ENCODE data around the gene TCTN3. TPM values are rescaled to one million over a fixed set of nuclear protein-coding genes. Genes with fewer than 3 reads are reported as not detected.

Gene TCTN3
- total and polyA plus RNA-seq, 2 of the 4 experiments (the other 2 are of a cell fraction): 26.9 to 35.1 TPM

GRCh38 chr10:95656291-95657164, 37.2 kb downstream of the TCTN3 start, which contains the start of gene ALDH18A1:
TSS of gene ALDH18A1 (minus strand) at chr10:95656711. CDS start at chr10:95653377, 3,334 bp downstream.
- Histone ChIP-seq H2BK5ac (ENCODE audit: low read depth, low read length, poor library complexity, severe bottlenecking) (peak within 1 kb of the TSS; percentile 66), H4K5ac (ENCODE audit: low read depth, low read length) (peak within 1 kb of the TSS; percentile 70; the same call in 1 of the 2 replicates), H4K20me1 (ENCODE audit: insufficient read depth, low read length) (peaks cover 5% of the 10 kb centered on the region), H3K9me3 (ENCODE audit: control insufficient read depth, insufficient read depth, low read length) (peaks cover under 1% of the 10 kb centered on the region; the same call in 1 of the 2 replicates), H3K4ac (ENCODE audit: low read depth, low read length) (peak within 1 kb of the TSS; percentile 79), H4K91ac (ENCODE audit: insufficient read depth, low read depth, low read length) (peak within 1 kb of the TSS; percentile 74), H3K18ac (ENCODE audit: low read depth, low read length) (peak within 1 kb of the TSS; percentile 8), H3K36me3 (ENCODE audit: control insufficient read depth, insufficient read depth, low read length) (peaks cover 11% of the 10 kb centered on the region), H3K4me1 (ENCODE audit: control insufficient read depth, insufficient read depth, low read length) (0 out of 2 replicates have a peak, but pooled peaks cover 2% of the 10 kb centered on the region), H3K56ac (ENCODE audit: extremely low read depth, insufficient read depth, low read length) (peak within 1 kb of the TSS; percentile 60), H3K9me1 (ENCODE audit: insufficient read depth, low read length) (0 out of 2 replicates have a peak, but pooled peaks cover 6% of the 10 kb centered on the region), H2AK5ac (ENCODE audit: low read depth, low read length) (peak within 1 kb of the TSS; percentile 96), H3K14ac (replicated peaks; ENCODE audit: low read depth, low read length) (peak within 1 kb of the TSS; percentile 97), H4K8ac (ENCODE audit: low read depth in 2 of 2, low read length in 2 of 2) (peak within 1 kb of the TSS; percentile 93 to 94), H3K9ac (ENCODE audit: low read depth, low read length) (peak within 1 kb of the TSS; percentile 87), H2AK9ac (replicated peaks; ENCODE audit: low read depth, low read length, poor library complexity) (peak within 1 kb of the TSS; percentile 94), H3K23ac (ENCODE audit: low read depth, low read length) (peak within 1 kb of the TSS; percentile 97), H2AFZ (replicated peaks; ENCODE audit: low read length, poor library complexity) (peak within 1 kb of the TSS; percentile 96), H3K4me2 (ENCODE audit: low read depth, low read length) (peak within 1 kb of the TSS; percentile 91), H2BK15ac (ENCODE audit: low read depth, low read length) (peak within 1 kb of the TSS; percentile 59; the same call in 2 of the 3 replicates), H2BK20ac (ENCODE audit: low read depth, low read length) (0 out of 2 replicates have a peak within 1 kb of the TSS, but pooled peaks have one; percentile 32), H3K4me3 (ENCODE audit: insufficient read depth, low read depth, low read length) (peak within 1 kb of the TSS; percentile 74), H2BK120ac (ENCODE audit: low read depth, low read length) (0 out of 2 replicates have a peak within 1 kb of the TSS, but pooled peaks have one; percentile 33), H3K27ac (ENCODE audit: insufficient read depth, low read length) (peak within 1 kb of the TSS; percentile 68), H3K79me1 (ENCODE audit: low read depth in 1 of 2, low read length in 2 of 2) (peaks cover 10 to 40% of the 10 kb centered on the region in 2 experiments), H3K27me3 (ENCODE audit: control insufficient read depth, insufficient read depth, low read length) (no peaks in the 10 kb centered on the region)
- dilution Hi-C loops (cut with HindIII; ENCODE audit: low sequenced_read_pairs, unreplicated experiment): no loop called here
- no TSS peak for BruUV-seq (replicated peaks)
- DNase-seq (peak; percentile 89), ATAC-seq (ENCODE audit: low read depth) (peak; percentile 95)
- ChIA-PET CTCF (no interaction called here), POLR2A (ENCODE audit: unreplicated experiment) (no interaction called here)
- in situ Hi-C loops (cut with MboI; ENCODE audit: low sequenced_read_pairs): no loop called here
- WGBS, 2 experiments (ENCODE audit: extremely low coverage in 2 of 2, insufficient read length in 1 of 2): 0% methylated on average over 29 of the region's 83 CpGs; no CpG with 5 or more reads in 1 of the 2 experiments
- intact Hi-C loops (cut with micrococcal nuclease): loop anchor here (1.0 kb wide), 1 partner anchor 38 kb away; no protein-coding TSS in a partner anchor
- TF ChIP-seq MAFK (IDR thresholded peaks at IDR 0.05; ENCODE audit: low read depth, low read length): no peak
- 0 out of 2 replicates have a peak, but pooled peaks have one; percentile 46 for TF ChIP-seq MAZ (IDR thresholded peaks at IDR 0.05; ENCODE audit: borderline replicate concordance, low read depth, low read length)
- TF ChIP-seq RAD21 (IDR thresholded peaks at IDR 0.05; ENCODE audit: low read length): no peak
- TF ChIP-seq MXI1 (IDR thresholded peaks at IDR 0.05; ENCODE audit: borderline replicate concordance, low read depth, low read length): peak; percentile 97
- no peak for TF ChIP-seq RCOR1 (IDR thresholded peaks at IDR 0.05; ENCODE audit: insufficient replicate concordance, low read length)
- no peak for TF ChIP-seq SMC3 (IDR thresholded peaks at IDR 0.05; ENCODE audit: low read depth, low read length)
- peak; percentile 58; the same call in 1 of the 2 replicates for TF ChIP-seq POLR2A (IDR thresholded peaks at IDR 0.05; ENCODE audit: low read depth, low read length)
- no peak for TF ChIP-seq CHD1 (IDR thresholded peaks at IDR 0.05; ENCODE audit: low read depth, low read length)
- TF ChIP-seq NFE2L2 (IDR thresholded peaks at IDR 0.05; ENCODE audit: low read depth, low read length): no peak
- TF ChIP-seq BHLHE40 (IDR thresholded peaks at IDR 0.05; ENCODE audit: low read depth, low read length): no peak
- no peak for TF ChIP-seq CTCF (conservative IDR thresholded peaks at IDR 0.05; ENCODE audit: low read depth, low read length)
- TF ChIP-seq RFX5 (IDR thresholded peaks at IDR 0.05; ENCODE audit: low read depth, low read length): no peak
- TF ChIP-seq USF2 (IDR thresholded peaks at IDR 0.05; ENCODE audit: low read depth, low read length): peak; percentile 71
- TF ChIP-seq CEBPB (IDR thresholded peaks at IDR 0.05; ENCODE audit: low read depth, low read length): no peak
- TF ChIP-seq FOS (IDR thresholded peaks at IDR 0.05; ENCODE audit: low read depth, low read length): no peak
